Measurements from ENCODE around the gene RCL1.

- TF ChIP-seq CTCF (IDR thresholded peaks at IDR 0.05) (no peak), POLR2A (IDR thresholded peaks at IDR 0.05) (no peak), EP300 (IDR thresholded peaks at IDR 0.05) (no peak), POLR2AphosphoS5 (IDR thresholded peaks at IDR 0.05) (no peak)
Measured at GRCh38 chr9:4822057-4822456, 29.3 kb downstream of the RCL1 start.
